ENCODE data around the gene ADAMTSL2.

Gene ADAMTSL2

GRCh38 chr9:133618726-133619125 lies 84.2 kb downstream of the ADAMTSL2 start:
- H3K4me1 ChIP-seq (ENCODE audit: control insufficient read depth, insufficient read depth, low read length) = no peaks in the 10 kb centered on the region
- no peak overlapping the region for H3K4me3 ChIP-seq (ENCODE audit: low read length)
- H3K9ac ChIP-seq (ENCODE audit: low read length) = no peak overlapping the region
- H3K27me3 ChIP-seq (ENCODE audit: control insufficient read depth, insufficient read depth, low read length) = peaks cover 9% of the 10 kb centered on the region
- no peaks in the 10 kb centered on the region for H3K9me3 ChIP-seq (ENCODE audit: control insufficient read depth, low read length)
- H3K36me3 ChIP-seq (ENCODE audit: control insufficient read depth, insufficient read depth, low read length) = no peaks in the 10 kb centered on the region

GRCh38 chr9:133619791-133620190 lies 85.3 kb downstream of the ADAMTSL2 start:
- peaks cover 5% of the 10 kb centered on the region for H3K27me3 ChIP-seq (ENCODE audit: control insufficient read depth, insufficient read depth, low read length)
- no peak overlapping the region for H3K4me3 ChIP-seq (ENCODE audit: low read length)
- H3K36me3 ChIP-seq (ENCODE audit: control insufficient read depth, insufficient read depth, low read length) = no peaks in the 10 kb centered on the region
- no peaks in the 10 kb centered on the region for H3K4me1 ChIP-seq (ENCODE audit: control insufficient read depth, insufficient read depth, low read length)
- H3K9ac ChIP-seq (ENCODE audit: low read length) = no peak overlapping the region
- no peaks in the 10 kb centered on the region for H3K9me3 ChIP-seq (ENCODE audit: control insufficient read depth, low read length)

- H3K4me3 ChIP-seq (ENCODE audit: low read length) = no peak overlapping the region
- no peaks in the 10 kb centered on the region for H3K4me1 ChIP-seq (ENCODE audit: control insufficient read depth, insufficient read depth, low read length)
- H3K36me3 ChIP-seq (ENCODE audit: control insufficient read depth, insufficient read depth, low read length) = no peaks in the 10 kb centered on the region
- H3K9ac ChIP-seq (ENCODE audit: low read length) = no peak overlapping the region
- no peaks in the 10 kb centered on the region for H3K9me3 ChIP-seq (ENCODE audit: control insufficient read depth, low read length)
- no peaks in the 10 kb centered on the region for H3K27me3 ChIP-seq (ENCODE audit: control insufficient read depth, insufficient read depth, low read length)
Observed at GRCh38 chr9:133621725-133622267, 87.3 kb downstream of the ADAMTSL2 start.

- Histone ChIP-seq H3K36me3 (ENCODE audit: control insufficient read depth, insufficient read depth, low read length) (no peaks in the 10 kb centered on the region), H3K9me3 (ENCODE audit: control insufficient read depth, low read length) (no peaks in the 10 kb centered on the region), H3K27me3 (ENCODE audit: control insufficient read depth, insufficient read depth, low read length) (no peaks in the 10 kb centered on the region), H3K4me3 (ENCODE audit: low read length) (no peak overlapping the region), H3K4me1 (ENCODE audit: control insufficient read depth, insufficient read depth, low read length) (no peaks in the 10 kb centered on the region), H3K9ac (ENCODE audit: low read length) (no peak overlapping the region)
Observed at GRCh38 chr9:133622555-133622954, 88.1 kb downstream of the ADAMTSL2 start.
